ENCODE results near the gene C16orf96.
A peak's percentile ranks its signal among the peaks of the same experiment; 100 is the strongest.

The C16orf96 gene

GRCh38 chr16:4588386-4588785 lies 32.2 kb downstream of the C16orf96 start:
- Mint-ChIP-seq H3K27ac (no peak overlapping the region), H3K4me1 (ENCODE audit: low read depth) (peaks cover 4% of the 10 kb centered on the region), H3K4me3 (no peak overlapping the region), H3K9me3 (peaks cover 7% of the 10 kb centered on the region), H3K27me3 (peaks cover 21% of the 10 kb centered on the region), H3K36me3 (ENCODE audit: low read depth) (no peaks in the 10 kb centered on the region)
- intact Hi-C loops (cut with micrococcal nuclease) = no loop called here

- H3K9me3 Mint-ChIP-seq = peaks cover 7% of the 10 kb centered on the region
- peaks cover 21% of the 10 kb centered on the region for H3K27me3 Mint-ChIP-seq
- intact Hi-C loops (cut with micrococcal nuclease) = no loop called here
Measured at GRCh38 chr16:4588961-4589360, 32.8 kb downstream of the C16orf96 start.

GRCh38 chr16:4591191-4591590 lies 35.1 kb downstream of the C16orf96 start:
- Mint-ChIP-seq H3K4me3 (no peak overlapping the region), H3K36me3 (ENCODE audit: low read depth) (no peaks in the 10 kb centered on the region), H3K9me3 (peaks cover 7% of the 10 kb centered on the region), H3K27ac (no peak overlapping the region), H3K27me3 (peaks cover 14% of the 10 kb centered on the region), H3K4me1 (ENCODE audit: low read depth) (no peaks in the 10 kb centered on the region)
- intact Hi-C loops (cut with micrococcal nuclease) = no loop called here

More at GRCh38 chr16:4588961-4589360, 32.8 kb downstream of the C16orf96 start:
- Mint-ChIP-seq H3K27ac (no peak overlapping the region), H3K36me3 (ENCODE audit: low read depth) (no peaks in the 10 kb centered on the region), H3K4me1 (ENCODE audit: low read depth) (peaks cover 4% of the 10 kb centered on the region), H3K4me3 (no peak overlapping the region)

- Mint-ChIP-seq H3K36me3 (ENCODE audit: low read depth) (no peaks in the 10 kb centered on the region), H3K27me3 (peaks cover 9% of the 10 kb centered on the region), H3K4me1 (ENCODE audit: low read depth) (no peaks in the 10 kb centered on the region), H3K4me3 (no peak overlapping the region), H3K9me3 (peaks cover 7% of the 10 kb centered on the region), H3K27ac (no peak overlapping the region)
- intact Hi-C loops (cut with micrococcal nuclease) = no loop called here
Measured at GRCh38 chr16:4591706-4592470, 35.7 kb downstream of the C16orf96 start.

GRCh38 chr16:4593086-4593485 lies 36.9 kb downstream of the C16orf96 start:
- Mint-ChIP-seq H3K27me3 (peaks cover 3% of the 10 kb centered on the region), H3K36me3 (ENCODE audit: low read depth) (no peaks in the 10 kb centered on the region), H3K4me3 (no peak overlapping the region), H3K27ac (no peak overlapping the region), H3K9me3 (peaks cover 5% of the 10 kb centered on the region), H3K4me1 (ENCODE audit: low read depth) (no peaks in the 10 kb centered on the region)
- intact Hi-C loops (cut with micrococcal nuclease) = no loop called here

GRCh38 chr16:4594433-4595410 lies 38.6 kb downstream of the C16orf96 start:
- peaks cover 8% of the 10 kb centered on the region for H3K27me3 Mint-ChIP-seq
- H3K27ac Mint-ChIP-seq = no peak overlapping the region
- H3K36me3 Mint-ChIP-seq (ENCODE audit: low read depth) = no peaks in the 10 kb centered on the region
- intact Hi-C loops (cut with micrococcal nuclease) = no loop called here
- H3K9me3 Mint-ChIP-seq = no peaks in the 10 kb centered on the region
- no peak overlapping the region for H3K4me3 Mint-ChIP-seq
- no peaks in the 10 kb centered on the region for H3K4me1 Mint-ChIP-seq (ENCODE audit: low read depth)

GRCh38 chr16:4597174-4597573 lies 41.0 kb downstream of the C16orf96 start:
- Mint-ChIP-seq H3K9me3 (no peaks in the 10 kb centered on the region), H3K27ac (no peak overlapping the region), H3K27me3 (peaks cover 18% of the 10 kb centered on the region), H3K36me3 (ENCODE audit: low read depth) (no peaks in the 10 kb centered on the region), H3K4me1 (ENCODE audit: low read depth) (peaks cover 6% of the 10 kb centered on the region), H3K4me3 (no peak overlapping the region)
- intact Hi-C loops (cut with micrococcal nuclease) = no loop called here

GRCh38 chr16:4599037-4599436 lies 42.9 kb downstream of the C16orf96 start:
- Mint-ChIP-seq H3K27me3 (peaks cover 21% of the 10 kb centered on the region), H3K36me3 (ENCODE audit: low read depth) (no peaks in the 10 kb centered on the region), H3K4me1 (ENCODE audit: low read depth) (peaks cover 12% of the 10 kb centered on the region), H3K27ac (no peak overlapping the region), H3K4me3 (no peak overlapping the region), H3K9me3 (no peaks in the 10 kb centered on the region)
- intact Hi-C loops (cut with micrococcal nuclease) = no loop called here

GRCh38 chr16:4599545-4599944 lies 43.4 kb downstream of the C16orf96 start:
- H3K27ac Mint-ChIP-seq = no peak overlapping the region
- H3K9me3 Mint-ChIP-seq = no peaks in the 10 kb centered on the region

GRCh38 chr16:4601036-4601863 lies 45.1 kb downstream of the C16orf96 start:
- Mint-ChIP-seq H3K9me3 (no peaks in the 10 kb centered on the region), H3K36me3 (ENCODE audit: low read depth) (peaks cover 2% of the 10 kb centered on the region), H3K4me3 (no peak overlapping the region), H3K27ac (peak overlapping the region; percentile 17), H3K27me3 (peaks cover 21% of the 10 kb centered on the region), H3K4me1 (ENCODE audit: low read depth) (peaks cover 14% of the 10 kb centered on the region)
- intact Hi-C loops (cut with micrococcal nuclease) = no loop called here

More at GRCh38 chr16:4599545-4599944, 43.4 kb downstream of the C16orf96 start:
- peaks cover 14% of the 10 kb centered on the region for H3K4me1 Mint-ChIP-seq (ENCODE audit: low read depth)
- no peaks in the 10 kb centered on the region for H3K36me3 Mint-ChIP-seq (ENCODE audit: low read depth)
- H3K27me3 Mint-ChIP-seq = peaks cover 21% of the 10 kb centered on the region
- H3K4me3 Mint-ChIP-seq = no peak overlapping the region
- intact Hi-C loops (cut with micrococcal nuclease) = no loop called here

GRCh38 chr16:4601864-4602186 lies 45.7 kb downstream of the C16orf96 start:
- intact Hi-C loops (cut with micrococcal nuclease) = no loop called here
- H3K36me3 Mint-ChIP-seq (ENCODE audit: low read depth) = peaks cover 7% of the 10 kb centered on the region
- H3K4me1 Mint-ChIP-seq (ENCODE audit: low read depth) = peaks cover 14% of the 10 kb centered on the region
- H3K9me3 Mint-ChIP-seq = no peaks in the 10 kb centered on the region
- peaks cover 18% of the 10 kb centered on the region for H3K27me3 Mint-ChIP-seq
- H3K27ac Mint-ChIP-seq = peak overlapping the region; percentile 17
- H3K4me3 Mint-ChIP-seq = no peak overlapping the region

- no peak overlapping the region for H3K27ac Mint-ChIP-seq
- no peak overlapping the region for H3K4me3 Mint-ChIP-seq
- H3K27me3 Mint-ChIP-seq = peaks cover 18% of the 10 kb centered on the region
- peaks cover 14% of the 10 kb centered on the region for H3K4me1 Mint-ChIP-seq (ENCODE audit: low read depth)
- no peaks in the 10 kb centered on the region for H3K9me3 Mint-ChIP-seq
- intact Hi-C loops (cut with micrococcal nuclease) = no loop called here
- H3K36me3 Mint-ChIP-seq (ENCODE audit: low read depth) = peaks cover 12% of the 10 kb centered on the region
Measured at GRCh38 chr16:4602331-4602730, 46.2 kb downstream of the C16orf96 start.

GRCh38 chr16:4603624-4604170 lies 47.6 kb downstream of the C16orf96 start:
- no peaks in the 10 kb centered on the region for H3K9me3 Mint-ChIP-seq
- peaks cover 14% of the 10 kb centered on the region for H3K27me3 Mint-ChIP-seq
- intact Hi-C loops (cut with micrococcal nuclease) = no loop called here
- peaks cover 14% of the 10 kb centered on the region for H3K4me1 Mint-ChIP-seq (ENCODE audit: low read depth)
- H3K4me3 Mint-ChIP-seq = no peak overlapping the region
- H3K27ac Mint-ChIP-seq = no peak overlapping the region
- H3K36me3 Mint-ChIP-seq (ENCODE audit: low read depth) = peaks cover 26% of the 10 kb centered on the region

All from dendritic cell treated with granulocyte-macrophage colony-stimulating factor and Interleukin-4, amounts not matched to agents 40 ng/mL and 50 ng/mL, for 4 days (primary cell).